ENCODE results near the gene A4GNT. TPM values are rescaled to one million over a fixed set of nuclear protein-coding genes. Genes with fewer than 3 reads are reported as not detected.

The A4GNT gene
- total RNA-seq, 1 experiment from 2014 or later, result not detected

DNA sequence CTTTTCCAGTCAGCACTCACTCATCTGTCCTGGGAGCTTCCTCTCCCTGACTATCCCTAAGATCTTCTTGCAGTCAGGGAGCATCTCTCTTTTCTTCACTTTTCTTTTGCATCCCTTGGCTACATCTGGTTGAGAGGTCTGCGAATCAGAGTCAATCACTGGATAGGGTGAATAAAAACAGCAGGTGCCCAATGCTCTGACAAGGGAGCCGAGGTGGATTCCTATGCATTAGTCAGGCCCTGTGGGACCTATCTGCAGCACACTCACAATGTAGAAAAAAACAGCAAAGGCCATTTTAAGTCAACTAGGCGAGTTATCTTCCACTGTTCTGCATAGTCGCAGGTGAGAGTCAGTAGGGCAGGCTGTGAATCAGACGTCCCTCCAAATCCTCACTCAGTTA, 52.3 kb downstream of the A4GNT start:
- ChIA-PET POLR2A (no interaction called here), CTCF (no interaction called here)
- intact Hi-C loops (cut with micrococcal nuclease; ENCODE audit: unreplicated experiment), result loop anchor here (5.0 kb wide), 1 partner anchor 37 kb away; the partner anchor contains the start of gene DZIP1L
- TF ChIP-seq, protein P1, sequence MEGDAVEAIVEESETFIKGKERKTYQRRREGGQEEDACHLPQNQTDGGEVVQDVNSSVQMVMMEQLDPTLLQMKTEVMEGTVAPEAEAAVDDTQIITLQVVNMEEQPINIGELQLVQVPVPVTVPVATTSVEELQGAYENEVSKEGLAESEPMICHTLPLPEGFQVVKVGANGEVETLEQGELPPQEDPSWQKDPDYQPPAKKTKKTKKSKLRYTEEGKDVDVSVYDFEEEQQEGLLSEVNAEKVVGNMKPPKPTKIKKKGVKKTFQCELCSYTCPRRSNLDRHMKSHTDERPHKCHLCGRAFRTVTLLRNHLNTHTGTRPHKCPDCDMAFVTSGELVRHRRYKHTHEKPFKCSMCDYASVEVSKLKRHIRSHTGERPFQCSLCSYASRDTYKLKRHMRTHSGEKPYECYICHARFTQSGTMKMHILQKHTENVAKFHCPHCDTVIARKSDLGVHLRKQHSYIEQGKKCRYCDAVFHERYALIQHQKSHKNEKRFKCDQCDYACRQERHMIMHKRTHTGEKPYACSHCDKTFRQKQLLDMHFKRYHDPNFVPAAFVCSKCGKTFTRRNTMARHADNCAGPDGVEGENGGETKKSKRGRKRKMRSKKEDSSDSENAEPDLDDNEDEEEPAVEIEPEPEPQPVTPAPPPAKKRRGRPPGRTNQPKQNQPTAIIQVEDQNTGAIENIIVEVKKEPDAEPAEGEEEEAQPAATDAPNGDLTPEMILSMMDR (IDR thresholded peaks at IDR 0.05; ENCODE audit: insufficient read depth in 1 of 2, low read depth in 1 of 2, low read length in 1 of 2, severe bottlenecking in 1 of 2, unreplicated experiment in 1 of 2), result no peak
- Mint-ChIP-seq H3K4me1 (ENCODE audit: low read depth, unreplicated experiment) (peaks cover 15% of the 10 kb centered on the region), H3K27me3 (ENCODE audit: insufficient read depth, unreplicated experiment) (no peaks in the 10 kb centered on the region), H3K36me3 (ENCODE audit: insufficient read depth, unreplicated experiment) (no peaks in the 10 kb centered on the region), H3K27ac (ENCODE audit: unreplicated experiment) (no peak overlapping the region), H3K4me3 (ENCODE audit: unreplicated experiment) (no peak overlapping the region), H3K9me3 (ENCODE audit: unreplicated experiment) (no peaks in the 10 kb centered on the region)
- no peaks in the 10 kb centered on the region for H3K36me3 ChIP-seq (ENCODE audit: control insufficient read depth, insufficient read depth, low read length)
- H3K4me1 ChIP-seq, result peaks cover 12% of the 10 kb centered on the region; the same call in 1 of the 2 replicates
- no peaks in the 10 kb centered on the region for H3K9me3 ChIP-seq
- no peak for DNase-seq
- no peak overlapping the region for H3K4me3 ChIP-seq (ENCODE audit: low read depth, low read length)
- no peaks in the 10 kb centered on the region for H3K27me3 ChIP-seq (replicated peaks; ENCODE audit: control insufficient read depth, insufficient read depth, low read length)
- no TSS peak for BruUV-seq (replicated peaks)

DNA sequence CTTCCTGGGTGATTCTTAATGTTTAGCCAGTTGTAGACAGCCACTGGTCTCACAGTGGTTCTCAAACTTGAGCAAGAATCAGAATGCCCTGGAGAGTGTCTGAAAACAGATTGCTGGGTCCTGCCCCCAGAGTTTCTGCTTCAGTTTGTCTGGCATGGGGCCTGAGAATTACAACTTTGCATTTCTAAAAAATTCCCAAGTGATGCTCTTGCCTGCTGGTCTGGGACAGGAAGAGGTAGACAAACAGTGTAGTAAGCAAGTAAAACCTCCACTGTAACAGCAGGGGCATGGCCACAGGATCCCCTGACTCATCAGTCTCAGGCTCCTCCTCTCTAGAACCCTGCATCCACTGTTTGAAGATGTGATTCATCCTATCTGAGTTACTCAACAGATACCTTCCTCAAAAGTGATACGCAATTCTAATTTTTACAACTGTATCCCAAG, 53.3 kb downstream of the A4GNT start:
- TF ChIP-seq, protein P1 (IDR thresholded peaks at IDR 0.05; ENCODE audit: insufficient read depth in 1 of 2, low read depth in 1 of 2, low read length in 1 of 2, severe bottlenecking in 1 of 2, unreplicated experiment in 1 of 2), result no peak
- Mint-ChIP-seq H3K36me3 (ENCODE audit: insufficient read depth, unreplicated experiment) (no peaks in the 10 kb centered on the region), H3K9me3 (ENCODE audit: unreplicated experiment) (no peaks in the 10 kb centered on the region), H3K27me3 (ENCODE audit: insufficient read depth, unreplicated experiment) (no peaks in the 10 kb centered on the region), H3K4me3 (ENCODE audit: unreplicated experiment) (no peak overlapping the region), H3K4me1 (ENCODE audit: low read depth, unreplicated experiment) (peaks cover 15% of the 10 kb centered on the region), H3K27ac (ENCODE audit: unreplicated experiment) (no peak overlapping the region)
- Histone ChIP-seq H3K27me3 (replicated peaks; ENCODE audit: control insufficient read depth, insufficient read depth, low read length) (no peaks in the 10 kb centered on the region), H3K9me3 (no peaks in the 10 kb centered on the region), H3K4me3 (ENCODE audit: low read depth, low read length) (no peak overlapping the region), H3K36me3 (ENCODE audit: control insufficient read depth, insufficient read depth, low read length) (no peaks in the 10 kb centered on the region), H3K4me1 (peaks cover 12% of the 10 kb centered on the region; the same call in 1 of the 2 replicates)
- no TSS peak for BruUV-seq (replicated peaks)
- no peak for DNase-seq
- CTCF ChIA-PET, result no interaction called here
- POLR2A ChIA-PET, result interaction anchor here (0.5 kb wide), 1 partner anchor 356 kb away, joined by 3 read pairs; the partner anchor contains the start of gene ESYT3
- intact Hi-C loops (cut with micrococcal nuclease; ENCODE audit: unreplicated experiment), result no loop called here

DNA sequence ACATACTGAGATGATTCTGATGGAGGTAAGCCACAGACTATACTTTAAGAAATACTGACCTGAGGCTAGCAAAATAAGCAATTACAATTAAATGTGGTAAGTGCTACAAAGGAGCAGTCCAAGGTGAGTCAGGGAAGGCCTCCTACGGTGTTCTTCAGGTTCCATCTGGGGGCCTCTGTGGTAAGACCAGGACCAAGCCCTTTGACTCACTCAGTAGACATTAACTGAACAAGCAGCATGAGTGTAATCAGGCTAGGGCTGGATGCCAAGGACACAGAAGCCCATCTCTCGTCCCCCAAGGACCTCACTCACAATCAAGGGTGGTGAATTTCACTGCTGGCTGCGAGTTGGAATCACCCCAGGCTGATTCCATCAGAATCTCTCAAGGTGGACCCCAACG, 54.1 kb downstream of the A4GNT start:
- Mint-ChIP-seq H3K27ac (ENCODE audit: unreplicated experiment) (no peak overlapping the region), H3K9me3 (ENCODE audit: unreplicated experiment) (no peaks in the 10 kb centered on the region), H3K4me1 (ENCODE audit: low read depth, unreplicated experiment) (peaks cover 12% of the 10 kb centered on the region), H3K27me3 (ENCODE audit: insufficient read depth, unreplicated experiment) (no peaks in the 10 kb centered on the region), H3K36me3 (ENCODE audit: insufficient read depth, unreplicated experiment) (no peaks in the 10 kb centered on the region), H3K4me3 (ENCODE audit: unreplicated experiment) (no peak overlapping the region)
- TF ChIP-seq, protein P1 (IDR thresholded peaks at IDR 0.05; ENCODE audit: insufficient read depth in 1 of 2, low read depth in 1 of 2, low read length in 1 of 2, severe bottlenecking in 1 of 2, unreplicated experiment in 1 of 2), result no peak
- no peak for DNase-seq
- Histone ChIP-seq H3K27me3 (replicated peaks; ENCODE audit: control insufficient read depth, insufficient read depth, low read length) (no peaks in the 10 kb centered on the region), H3K4me3 (ENCODE audit: low read depth, low read length) (no peak overlapping the region), H3K4me1 (peaks cover 12% of the 10 kb centered on the region; the same call in 1 of the 2 replicates), H3K36me3 (ENCODE audit: control insufficient read depth, insufficient read depth, low read length) (no peaks in the 10 kb centered on the region), H3K9me3 (no peaks in the 10 kb centered on the region)
- ChIA-PET POLR2A (interaction anchor here (0.5 kb wide), 1 partner anchor 356 kb away, joined by 3 read pairs; the partner anchor contains the start of gene ESYT3), CTCF (no interaction called here)
- intact Hi-C loops (cut with micrococcal nuclease; ENCODE audit: unreplicated experiment), result no loop called here
- BruUV-seq (replicated peaks), result no TSS peak

Other genes with a start within 250 kb of the A4GNT start
- not detected in 2 replicates for gene CLDN18, start 122.2 kb downstream of the A4GNT start, total RNA-seq (2022)
- gene DZIP1L, start 16.8 kb downstream of the A4GNT start, total RNA-seq (2022), result 1.6 and 2.4 TPM in 2 replicates
- 14.8 and 16.9 TPM in 2 replicates for gene DBR1, start 42.5 kb upstream of the A4GNT start, total RNA-seq (2022)
- gene ARMC8, start 54.9 kb upstream of the A4GNT start, total RNA-seq (2022), result 48.4 and 52.6 TPM in 2 replicates
- not detected in 2 replicates for gene NME9, start 197.5 kb upstream of the A4GNT start, total RNA-seq (2022)
- 8.5 and 11.4 TPM in 2 replicates for gene MRAS, start 216.2 kb upstream of the A4GNT start, total RNA-seq (2022)

Measured in Caco-2 (cell line).